ENCODE measurements around the gene SLC49A4.

The SLC49A4 gene

GRCh38 chr3:122912772-122913538 lies 118.1 kb downstream of the SLC49A4 start:
- Histone ChIP-seq H3K27ac (ENCODE audit: low read depth, low read length) (no peak overlapping the region), H3K36me3 (ENCODE audit: control insufficient read depth, insufficient read depth, low read length) (no peaks in the 10 kb centered on the region), H3K4me1 (ENCODE audit: control insufficient read depth, insufficient read depth, low read length) (no peaks in the 10 kb centered on the region), H3K27me3 (ENCODE audit: control insufficient read depth, insufficient read depth, low read length) (peaks cover 16% of the 10 kb centered on the region; the same call in 1 of the 2 replicates), H3K9ac (ENCODE audit: low read length) (no peak overlapping the region), H3K9me3 (ENCODE audit: control insufficient read depth, insufficient read depth, low read depth, low read length) (no peaks in the 10 kb centered on the region), H3K4me3 (ENCODE audit: low read depth, low read length) (peak overlapping the region; percentile 33; the same call in 1 of the 2 replicates)

- no peaks in the 10 kb centered on the region for H3K4me1 ChIP-seq (ENCODE audit: control insufficient read depth, insufficient read depth, low read length)
- H3K9ac ChIP-seq (ENCODE audit: low read length) = no peak overlapping the region
- peaks cover 16% of the 10 kb centered on the region; the same call in 1 of the 2 replicates for H3K27me3 ChIP-seq (ENCODE audit: control insufficient read depth, insufficient read depth, low read length)
- no peak overlapping the region for H3K27ac ChIP-seq (ENCODE audit: low read depth, low read length)
- H3K4me3 ChIP-seq (ENCODE audit: low read depth, low read length) = peak overlapping the region; percentile 33; the same call in 1 of the 2 replicates
- H3K9me3 ChIP-seq (ENCODE audit: control insufficient read depth, insufficient read depth, low read depth, low read length) = no peaks in the 10 kb centered on the region
- no peaks in the 10 kb centered on the region for H3K36me3 ChIP-seq (ENCODE audit: control insufficient read depth, insufficient read depth, low read length)
Measured at GRCh38 chr3:122913539-122914100, 118.8 kb downstream of the SLC49A4 start.

DNA sequence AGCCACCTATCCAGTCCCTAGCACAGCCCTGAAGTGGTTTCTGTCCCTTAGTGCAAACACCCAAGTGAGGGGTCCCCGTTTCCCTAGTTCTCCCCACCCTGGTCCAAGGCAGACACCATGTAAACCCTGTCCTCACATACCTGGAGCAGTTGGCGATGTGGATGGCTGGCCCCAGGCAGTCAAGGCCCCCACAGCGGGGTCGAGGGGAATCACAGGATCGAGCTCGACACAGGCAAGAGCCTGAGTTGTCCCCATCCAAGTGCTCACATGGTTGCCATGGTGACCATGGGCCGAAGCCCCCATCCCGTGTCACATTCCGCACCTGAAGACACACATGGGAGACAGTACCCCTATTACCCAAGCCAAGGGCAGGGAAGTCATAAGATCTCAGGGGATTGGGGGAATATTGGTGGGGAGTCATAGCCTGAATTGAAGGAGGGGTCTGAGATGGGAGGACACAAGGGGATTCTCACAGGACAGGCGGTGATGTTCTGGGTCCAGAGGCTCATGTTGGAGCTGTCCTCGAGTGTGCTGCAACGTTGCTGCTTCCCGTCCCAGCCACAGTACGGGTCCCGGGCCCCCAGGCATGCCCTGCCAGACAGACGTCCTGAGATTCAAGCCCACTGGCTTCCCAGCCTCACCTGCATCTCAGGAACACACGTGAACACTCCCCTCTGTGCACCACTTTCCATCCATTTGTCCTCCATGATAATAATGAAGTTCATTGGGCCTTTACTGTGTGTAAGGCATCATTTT lies 120.6 kb downstream of the SLC49A4 start:
- Histone ChIP-seq H3K4me1 (ENCODE audit: control insufficient read depth, insufficient read depth, low read length) (no peaks in the 10 kb centered on the region), H3K9me3 (ENCODE audit: control insufficient read depth, insufficient read depth, low read depth, low read length) (no peaks in the 10 kb centered on the region), H3K9ac (ENCODE audit: low read length) (no peak overlapping the region), H3K4me3 (ENCODE audit: low read depth, low read length) (no peak overlapping the region), H3K27ac (ENCODE audit: low read depth, low read length) (no peak overlapping the region), H3K27me3 (ENCODE audit: control insufficient read depth, insufficient read depth, low read length) (peaks cover 22% of the 10 kb centered on the region), H3K36me3 (ENCODE audit: control insufficient read depth, insufficient read depth, low read length) (no peaks in the 10 kb centered on the region)

- H3K27me3 ChIP-seq (ENCODE audit: control insufficient read depth, insufficient read depth, low read length) = peaks cover 28% of the 10 kb centered on the region
- H3K9ac ChIP-seq (ENCODE audit: low read length) = no peak overlapping the region
- H3K4me1 ChIP-seq (ENCODE audit: control insufficient read depth, insufficient read depth, low read length) = no peaks in the 10 kb centered on the region
- no peaks in the 10 kb centered on the region for H3K36me3 ChIP-seq (ENCODE audit: control insufficient read depth, insufficient read depth, low read length)
- H3K27ac ChIP-seq (ENCODE audit: low read depth, low read length) = no peak overlapping the region
- no peak overlapping the region for H3K4me3 ChIP-seq (ENCODE audit: low read depth, low read length)
- no peaks in the 10 kb centered on the region for H3K9me3 ChIP-seq (ENCODE audit: control insufficient read depth, insufficient read depth, low read depth, low read length)
Measured at GRCh38 chr3:122916084-122916483, 121.2 kb downstream of the SLC49A4 start.

GRCh38 chr3:122916580-122916979 lies 121.7 kb downstream of the SLC49A4 start:
- Histone ChIP-seq H3K36me3 (ENCODE audit: control insufficient read depth, insufficient read depth, low read length) (no peaks in the 10 kb centered on the region), H3K9me3 (ENCODE audit: control insufficient read depth, insufficient read depth, low read depth, low read length) (no peaks in the 10 kb centered on the region), H3K9ac (ENCODE audit: low read length) (no peak overlapping the region), H3K4me1 (ENCODE audit: control insufficient read depth, insufficient read depth, low read length) (0 out of 2 replicates have a peak, but pooled peaks cover 3% of the 10 kb centered on the region), H3K27ac (ENCODE audit: low read depth, low read length) (no peak overlapping the region), H3K27me3 (ENCODE audit: control insufficient read depth, insufficient read depth, low read length) (peaks cover 33% of the 10 kb centered on the region), H3K4me3 (ENCODE audit: low read depth, low read length) (no peak overlapping the region)

- Histone ChIP-seq H3K4me1 (ENCODE audit: control insufficient read depth, insufficient read depth, low read length) (peaks cover 8% of the 10 kb centered on the region; the same call in 1 of the 2 replicates), H3K9me3 (ENCODE audit: control insufficient read depth, insufficient read depth, low read depth, low read length) (no peaks in the 10 kb centered on the region), H3K27ac (ENCODE audit: low read depth, low read length) (no peak overlapping the region), H3K27me3 (ENCODE audit: control insufficient read depth, insufficient read depth, low read length) (peaks cover 40% of the 10 kb centered on the region), H3K4me3 (ENCODE audit: low read depth, low read length) (no peak overlapping the region), H3K9ac (ENCODE audit: low read length) (no peak overlapping the region), H3K36me3 (ENCODE audit: control insufficient read depth, insufficient read depth, low read length) (no peaks in the 10 kb centered on the region)
Measured at GRCh38 chr3:122917412-122917811, 122.5 kb downstream of the SLC49A4 start.

GRCh38 chr3:122918576-122919290 lies 123.9 kb downstream of the SLC49A4 start:
- Histone ChIP-seq H3K9me3 (ENCODE audit: control insufficient read depth, insufficient read depth, low read depth, low read length) (no peaks in the 10 kb centered on the region), H3K36me3 (ENCODE audit: control insufficient read depth, insufficient read depth, low read length) (no peaks in the 10 kb centered on the region), H3K4me1 (ENCODE audit: control insufficient read depth, insufficient read depth, low read length) (peaks cover 8% of the 10 kb centered on the region; the same call in 1 of the 2 replicates), H3K9ac (ENCODE audit: low read length) (no peak overlapping the region), H3K27me3 (ENCODE audit: control insufficient read depth, insufficient read depth, low read length) (peaks cover 43% of the 10 kb centered on the region), H3K4me3 (ENCODE audit: low read depth, low read length) (no peak overlapping the region), H3K27ac (ENCODE audit: low read depth, low read length) (no peak overlapping the region)

- H3K9me3 ChIP-seq (ENCODE audit: control insufficient read depth, insufficient read depth, low read depth, low read length) = no peaks in the 10 kb centered on the region
- no peak overlapping the region for H3K27ac ChIP-seq (ENCODE audit: low read depth, low read length)
- peaks cover 8% of the 10 kb centered on the region; the same call in 1 of the 2 replicates for H3K4me1 ChIP-seq (ENCODE audit: control insufficient read depth, insufficient read depth, low read length)
- no peak overlapping the region for H3K4me3 ChIP-seq (ENCODE audit: low read depth, low read length)
- H3K9ac ChIP-seq (ENCODE audit: low read length) = no peak overlapping the region
- peaks cover 43% of the 10 kb centered on the region for H3K27me3 ChIP-seq (ENCODE audit: control insufficient read depth, insufficient read depth, low read length)
- no peaks in the 10 kb centered on the region for H3K36me3 ChIP-seq (ENCODE audit: control insufficient read depth, insufficient read depth, low read length)
Measured at GRCh38 chr3:122919291-122919610, 124.4 kb downstream of the SLC49A4 start.

GRCh38 chr3:122920986-122921385 lies 126.1 kb downstream of the SLC49A4 start:
- H3K36me3 ChIP-seq (ENCODE audit: control insufficient read depth, insufficient read depth, low read length) = no peaks in the 10 kb centered on the region
- peaks cover 57% of the 10 kb centered on the region for H3K27me3 ChIP-seq (ENCODE audit: control insufficient read depth, insufficient read depth, low read length)
- H3K4me1 ChIP-seq (ENCODE audit: control insufficient read depth, insufficient read depth, low read length) = peaks cover 8% of the 10 kb centered on the region; the same call in 1 of the 2 replicates
- no peak overlapping the region for H3K27ac ChIP-seq (ENCODE audit: low read depth, low read length)
- H3K9me3 ChIP-seq (ENCODE audit: control insufficient read depth, insufficient read depth, low read depth, low read length) = no peaks in the 10 kb centered on the region
- no peak overlapping the region for H3K4me3 ChIP-seq (ENCODE audit: low read depth, low read length)
- H3K9ac ChIP-seq (ENCODE audit: low read length) = no peak overlapping the region

DNA sequence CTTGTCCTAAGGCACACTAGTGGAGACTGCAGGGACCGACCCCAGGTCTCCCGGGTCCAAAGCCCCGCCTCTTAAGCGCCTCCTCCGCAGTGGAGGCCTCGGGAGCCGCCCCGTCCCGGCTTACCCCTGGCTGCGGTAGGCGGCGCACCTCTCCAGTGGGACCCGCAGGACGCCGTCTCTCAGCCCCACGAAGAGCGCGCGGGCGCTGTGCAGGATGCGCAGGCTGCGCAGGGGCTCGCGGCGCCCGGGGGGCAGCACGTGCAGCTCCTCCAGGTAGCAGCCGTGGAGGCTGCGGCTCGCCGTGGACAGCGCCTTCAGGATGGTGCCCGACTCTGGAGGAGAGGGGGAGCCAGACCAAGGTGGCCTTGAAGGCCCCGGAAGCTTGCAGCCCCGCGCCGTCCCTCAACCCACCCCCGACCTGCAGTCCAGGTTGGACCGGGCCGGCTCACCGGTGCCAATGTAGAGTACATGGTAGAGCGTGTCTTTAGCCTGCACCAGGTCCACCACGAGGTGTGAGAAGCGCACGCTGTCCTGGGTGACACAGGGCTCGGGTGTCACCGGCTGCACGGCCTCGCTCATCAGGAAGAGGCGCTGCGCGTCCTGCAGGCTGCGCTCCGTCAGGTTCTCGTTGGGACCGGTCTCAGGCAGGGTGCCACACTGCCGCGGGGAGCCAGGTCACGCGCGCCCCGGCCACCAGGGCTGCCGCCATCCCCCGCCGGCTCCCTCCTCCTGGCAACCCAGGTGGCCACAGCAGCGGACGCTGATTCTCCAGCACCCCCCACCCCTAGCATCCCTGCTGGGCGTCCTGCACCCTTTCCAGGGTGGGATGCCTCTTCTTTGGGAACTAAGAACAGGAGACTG lies 127.2 kb downstream of the SLC49A4 start:
- peaks cover 59% of the 10 kb centered on the region for H3K27me3 ChIP-seq (ENCODE audit: control insufficient read depth, insufficient read depth, low read length)
- H3K4me3 ChIP-seq (ENCODE audit: low read depth, low read length) = peak overlapping the region; percentile 62
- H3K36me3 ChIP-seq (ENCODE audit: control insufficient read depth, insufficient read depth, low read length) = no peaks in the 10 kb centered on the region
- H3K4me1 ChIP-seq (ENCODE audit: control insufficient read depth, insufficient read depth, low read length) = peaks cover 8% of the 10 kb centered on the region; the same call in 1 of the 2 replicates
- H3K9ac ChIP-seq (ENCODE audit: low read length) = no peak overlapping the region
- H3K27ac ChIP-seq (ENCODE audit: low read depth, low read length) = no peak overlapping the region
- H3K9me3 ChIP-seq (ENCODE audit: control insufficient read depth, insufficient read depth, low read depth, low read length) = no peaks in the 10 kb centered on the region

Measured in HUES6 (cell line).